GM23338 (cell line): Measurements from ENCODE around the gene TMEM132D. TPM values are rescaled to one million over a fixed set of nuclear protein-coding genes. Genes with fewer than 3 reads are reported as not detected.

Experiments used
- ATAC-seq: fragments of 200-7000 bp; cut with Tn5 transposase; 3 replicates; pipeline ENCODE4 v1.9.1; 2020
- DNase-seq: peaks from one replicate; pipeline ENCODE4 v3.0.0-alpha.2; 2015; ENCODE audit warnings: low spot score
- H2AFZ ChIP-seq: fragments of 200-600 bp; sonication (generic); 2 replicates; pipeline ENCODE4 v1.8.0; 2016; ENCODE audit warnings: antibody characterized with exemption, mild to moderate bottlenecking, moderate library complexity
- H3F3A ChIP-seq: fragments of 200-600 bp; sonication (generic); replicated peaks from 2 replicates; pipeline ENCODE4 v1.8.0; 2017; ENCODE audit warnings: antibody characterized with exemption, mixed run types, low read depth
- H3K27ac ChIP-seq: fragments of 200-600 bp; sonication (generic); 2 replicates; pipeline ENCODE4 v1.6.1; 2016; ENCODE audit warnings: low read depth
- H3K27me3 ChIP-seq: fragments of 200-600 bp; sonication (generic); 2 replicates; pipeline ENCODE4 v1.8.0; 2016; ENCODE audit warnings: mild to moderate bottlenecking, mixed run types, moderate library complexity; ENCODE audit not compliant: insufficient read depth
- H3K36me3 ChIP-seq: fragments of 200-600 bp; sonication (generic); 2 replicates; pipeline ENCODE4 v1.8.0; 2016; ENCODE audit warnings: mild to moderate bottlenecking; ENCODE audit not compliant: insufficient read depth
- H3K4me1 ChIP-seq: fragments of 200-600 bp; sonication (generic); 2 replicates; pipeline ENCODE4 v1.8.0; 2016; ENCODE audit warnings: mild to moderate bottlenecking, moderate library complexity; ENCODE audit not compliant: insufficient read depth
- H3K4me2 ChIP-seq: fragments of 200-600 bp; sonication (generic); 2 replicates; pipeline ENCODE4 v1.7.1; 2017; ENCODE audit warnings: mixed run types
- H3K4me3 ChIP-seq: fragments of 200-600 bp; sonication (generic); 2 replicates; pipeline ENCODE4 v1.6.1; 2016; ENCODE audit warnings: mixed run types
- H3K79me2 ChIP-seq: fragments of 200-600 bp; sonication (generic); replicated peaks from 2 replicates; pipeline ENCODE4 v1.8.0; 2017; ENCODE audit warnings: mild to moderate bottlenecking; ENCODE audit not compliant: insufficient read depth
- H3K9me2 ChIP-seq: fragments of 200-600 bp; sonication (generic); 2 replicates; pipeline ENCODE4 v1.8.0; 2017; ENCODE audit not compliant: insufficient read depth
- H4K20me1 ChIP-seq: fragments of 200-600 bp; sonication (generic); replicated peaks from 2 replicates; pipeline ENCODE4 v1.8.0; 2017; ENCODE audit warnings: mild to moderate bottlenecking; ENCODE audit not compliant: insufficient read depth
- H3K27ac Mint-ChIP-seq: 2 replicates; pipeline ENCODE4 v1.8.0; 2020; ENCODE audit warnings: inconsistent platforms, mild to moderate bottlenecking, moderate library complexity, mixed read lengths
- H3K27me3 Mint-ChIP-seq: 3 replicates; pipeline ENCODE4 v1.8.0; 2022; ENCODE audit warnings: low read depth, mild to moderate bottlenecking, moderate library complexity, mixed read lengths, inconsistent platforms; ENCODE audit not compliant: insufficient read depth, poor library complexity
- H3K36me3 Mint-ChIP-seq: 3 replicates; pipeline ENCODE4 v1.8.0; 2021; ENCODE audit warnings: low read depth, mild to moderate bottlenecking, inconsistent platforms, moderate library complexity, mixed read lengths
- H3K4me1 Mint-ChIP-seq: 3 replicates; pipeline ENCODE4 v1.8.0; 2020; ENCODE audit warnings: mild to moderate bottlenecking, inconsistent platforms, mixed read lengths
- H3K4me3 Mint-ChIP-seq: 3 replicates; pipeline ENCODE4 v1.8.0; 2021; ENCODE audit warnings: moderate library complexity, mild to moderate bottlenecking, inconsistent platforms, mixed read lengths
- H3K9me3 Mint-ChIP-seq: 3 replicates; pipeline ENCODE4 v1.8.0; 2020; ENCODE audit warnings: moderate library complexity, mild to moderate bottlenecking, inconsistent platforms, mixed read lengths
- CTCF ChIP-seq, 2 experiments: fragments of 200-600 bp in 1 of 2; sonication (generic) in 1 of 2; conservative IDR thresholded peaks; 2 replicates each; pipeline versions ENCODE4 v1.5.1 to v1.6.1; 2016 to 2017; ENCODE audit warnings: antibody characterized with exemption in 2 of 2, low read depth in 2 of 2, mild to moderate bottlenecking in 2 of 2, moderate library complexity in 1 of 2
- EZH2phosphoT487 ChIP-seq: fragments of 200-600 bp; sonication (generic); IDR thresholded peaks from one replicate; pipeline ENCODE4 v1.8.1; 2018; ENCODE audit warnings: antibody characterized with exemption; ENCODE audit not compliant: unreplicated experiment
- JUNB ChIP-seq: IDR thresholded peaks from one replicate; pipeline ENCODE4 v1.6.1; 2016; ENCODE audit warnings: antibody characterized with exemption; ENCODE audit not compliant: unreplicated experiment
- REST ChIP-seq: IDR thresholded peaks from one replicate; pipeline ENCODE4 v1.6.1; 2018; ENCODE audit warnings: antibody characterized with exemption; ENCODE audit not compliant: unreplicated experiment
- STAT1 ChIP-seq: IDR thresholded peaks from one replicate; pipeline ENCODE4 v1.6.1; 2016; ENCODE audit warnings: antibody characterized with exemption; ENCODE audit not compliant: unreplicated experiment
- ZNF331 ChIP-seq: fragments of 250-450 bp; sonication (Bioruptor Pico); IDR thresholded peaks from 2 replicates; pipeline ENCODE4 v1.5.0; 2020; ENCODE audit warnings: low read depth, mild to moderate bottlenecking, moderate library complexity
- ZNF462 ChIP-seq: fragments of 250-450 bp; sonication (Bioruptor Pico); IDR thresholded peaks from 2 replicates; pipeline ENCODE4 v1.5.0; 2020; ENCODE audit warnings: mild to moderate bottlenecking, moderate library complexity
- polyA plus RNA-seq: library from polyadenylated mRNA; unstranded; fragments of >200 nt; fragmentation: Nextera tagmentation; extraction: Ambion mirVana; gene quantifications from 2 replicates; pipeline ENCODE4 v1.2.1, GENCODE V29; 2016
- total RNA-seq: library from RNA; depleted of rRNA; stranded (reverse); fragments of >200 nt; shearing (Covaris generic); gene quantifications from 2 replicates; pipeline ENCODE4 v1.2.3, GENCODE V29; 2014

The TMEM132D gene
- total and polyA plus RNA-seq, 2 experiments from 2014 or later: 0.44 to 5.3 TPM

- H3K9me3 Mint-ChIP-seq: no peaks in the 10 kb centered on the region; the same call in none of the 3 replicates
- ATAC-seq: no peak
These were observed 77.6 kb downstream of the TMEM132D start for GRCh38 chr12:129826273-129826672.

GRCh38 chr12:129825316-129825715 lies 78.5 kb downstream of the TMEM132D start:
- DNase-seq (no peak), ATAC-seq (no peak)
- Histone ChIP-seq H3K4me1 (peaks cover 5% of the 10 kb centered on the region), H3K4me2 (no peak overlapping the region), H3K27me3 (no peaks in the 10 kb centered on the region), H3K27ac (no peak overlapping the region), H4K20me1 (no peaks in the 10 kb centered on the region), H3F3A (no peaks in the 10 kb centered on the region), H2AFZ (no peak overlapping the region), H3K9me2 (no peaks in the 10 kb centered on the region), H3K4me3 (no peak overlapping the region), H3K36me3 (no peaks in the 10 kb centered on the region; the same call in 1 of the 2 replicates), H3K79me2 (no peaks in the 10 kb centered on the region; the same call in 1 of the 2 replicates)
- peaks cover 13% of the 10 kb centered on the region for H3K27me3 Mint-ChIP-seq
- H3K9me3 Mint-ChIP-seq: no peaks in the 10 kb centered on the region; the same call in none of the 3 replicates
- H3K4me3 Mint-ChIP-seq: no peak overlapping the region
- no peak overlapping the region for H3K27ac Mint-ChIP-seq
- peaks cover 49% of the 10 kb centered on the region for H3K36me3 Mint-ChIP-seq
- no peaks in the 10 kb centered on the region for H3K4me1 Mint-ChIP-seq
- TF ChIP-seq ZNF462 (CRISPR knock-in tag) (no peak), REST (no peak), EZH2phosphoT487 (no peak), ZNF331 (CRISPR knock-in tag) (no peak), STAT1 (no peak)

More at GRCh38 chr12:129826273-129826672, 77.6 kb downstream of the TMEM132D start:
- Histone ChIP-seq H3F3A (no peaks in the 10 kb centered on the region), H4K20me1 (no peaks in the 10 kb centered on the region), H3K36me3 (no peaks in the 10 kb centered on the region; the same call in 1 of the 2 replicates), H3K9me2 (no peaks in the 10 kb centered on the region), H3K4me3 (no peak overlapping the region), H3K27me3 (no peaks in the 10 kb centered on the region), H3K4me2 (no peak overlapping the region), H3K4me1 (peaks cover 14% of the 10 kb centered on the region), H2AFZ (no peak overlapping the region), H3K79me2 (no peaks in the 10 kb centered on the region; the same call in 1 of the 2 replicates), H3K27ac (no peak overlapping the region)
- Mint-ChIP-seq H3K27me3 (peaks cover 13% of the 10 kb centered on the region), H3K36me3 (peaks cover 45% of the 10 kb centered on the region), H3K4me1 (no peaks in the 10 kb centered on the region), H3K4me3 (no peak overlapping the region), H3K27ac (no peak overlapping the region)
- TF ChIP-seq JUNB (no peak), CTCF (conservative IDR thresholded peaks at IDR 0.05; ENCODE audit: low read depth in 2 of 2) (no peak), ZNF331 (CRISPR knock-in tag) (no peak)
- DNase-seq: no peak
